Panc1 (cell line): ENCODE results near the gene ESR1. TPM values are rescaled to one million over a fixed set of nuclear protein-coding genes. Genes with fewer than 3 reads are reported as not detected.

Experiments used
- ATAC-seq: fragments of 200-7000 bp; cut with Tn5 transposase; 2 replicates; pipeline ENCODE4 v1.9.1; 2020; ENCODE audit warnings: mild to moderate bottlenecking, moderate library complexity
- BruUV-seq: library from RNA; stranded (reverse); fragments of 400-500 nt; replicated peaks from 2 replicates; lab custom pipeline; 2021; lab: Mats Ljungman, UMichigan
- CTCF ChIA-PET: fragments of 300-600 bp; sonication (Branson Sonifier 250); formaldehyde crosslinking; loops from one replicate; lab custom pipeline; 2022; ENCODE audit warnings: antibody characterized with exemption; lab: Charles Lee
- POLR2A ChIA-PET: fragments of 300-600 bp; sonication (Branson Sonifier 250); formaldehyde crosslinking; loops from one replicate; lab custom pipeline; 2022; ENCODE audit warnings: antibody characterized with exemption; lab: Charles Lee
- DNase-seq: peaks from one replicate; pipeline ENCODE4 v3.0.0-alpha.2; 2010; ENCODE audit warnings: low read depth, low spot score
- H3K27ac ChIP-seq: 2 replicates; pipeline ENCODE4 v1.5.1; 2011; ENCODE audit warnings: mild to moderate bottlenecking, low read length, inconsistent platforms
- H3K27me3 ChIP-seq: fragments of 200-500 bp; sonication (Bioruptor generic); 2 replicates; pipeline ENCODE4 v1.6.0; 2014; ENCODE audit warnings: low read length, inconsistent platforms; ENCODE audit not compliant: control insufficient read depth, insufficient read depth
- H3K36me3 ChIP-seq: fragments of 200-500 bp; sonication (Bioruptor generic); 2 replicates; pipeline ENCODE4 v1.5.1; 2014; ENCODE audit warnings: inconsistent platforms, mild to moderate bottlenecking, low read length, moderate library complexity; ENCODE audit not compliant: control insufficient read depth, insufficient read depth
- H3K4me1 ChIP-seq: 2 replicates; pipeline ENCODE4 v1.5.1; 2011; ENCODE audit warnings: inconsistent platforms, mild to moderate bottlenecking, low read length, moderate library complexity; ENCODE audit not compliant: control insufficient read depth, insufficient read depth
- H3K4me3 ChIP-seq, 2 experiments: 2 replicates each; pipeline ENCODE4 v1.5.1; 2011 to 2012; ENCODE audit warnings: low read depth in 2 of 2, low read length in 2 of 2, mild to moderate bottlenecking in 2 of 2, inconsistent platforms in 1 of 2, moderate library complexity in 1 of 2
- H3K9me3 ChIP-seq: fragments of 200-500 bp; sonication (Bioruptor generic); 2 replicates; pipeline ENCODE4 v1.5.1; 2014; ENCODE audit warnings: low read depth, mild to moderate bottlenecking, inconsistent platforms, low read length, moderate library complexity; ENCODE audit not compliant: control insufficient read depth, insufficient read depth
- CTCF ChIP-seq: fragments of 450-650 bp; IDR thresholded peaks from 2 replicates; pipeline ENCODE4 v1.5.1; 2017; ENCODE audit warnings: mild to moderate bottlenecking
- POLR2AphosphoS5 ChIP-seq: IDR thresholded peaks from 2 replicates; pipeline ENCODE4 v1.6.1; 2012; ENCODE audit warnings: mild to moderate bottlenecking, low read depth, low read length, moderate library complexity
- SIN3A ChIP-seq: IDR thresholded peaks from 2 replicates; pipeline ENCODE4 v1.6.1; 2012; ENCODE audit warnings: low read depth, mild to moderate bottlenecking, low read length, moderate library complexity, borderline replicate concordance; ENCODE audit not compliant: insufficient read depth
- TCF7L2 ChIP-seq: IDR thresholded peaks from 2 replicates; pipeline ENCODE4 v1.6.1; 2011; ENCODE audit warnings: mild to moderate bottlenecking, low read depth, low read length, inconsistent platforms
- in situ Hi-C: cut with HindIII; loops from 2 replicates; pipeline ENCODE4 v1.10.0; 2016; ENCODE audit warnings: low sequenced_read_pairs, low pct_unique_long_range_greater_than_20kb
- intact Hi-C: fragments of 100-400 bp; cut with micrococcal nuclease; formaldehyde crosslinking; loops from one replicate; pipeline ENCODE4 v1.10.0; 2022; ENCODE audit not compliant: unreplicated experiment
- total RNA-seq: library from RNA; stranded (reverse); gene quantifications from one replicate; pipeline ENCODE4 v1.2.1, GENCODE V29; 2021; ENCODE audit not compliant: unreplicated experiment
- TF ChIP-seq, protein P1 (sequence below), 2 experiments: IDR thresholded peaks; 2 replicates each; pipeline ENCODE4 v1.6.1; 2011 to 2012; ENCODE audit warnings: low read depth in 2 of 2, control low read depth in 1 of 2, low read length in 1 of 2, mild to moderate bottlenecking in 1 of 2, moderate library complexity in 1 of 2; ENCODE audit not compliant: insufficient read depth in 1 of 2

ESR1 gene
- total RNA-seq, 1 experiment from 2014 or later, result 0.03 TPM

- no peak overlapping the region for H3K4me3 ChIP-seq
- H3K4me1 ChIP-seq, result no peaks in the 10 kb centered on the region
- in situ Hi-C loops (loop anchor here (25.0 kb wide), 1 partner anchor 89 kb away; no protein-coding TSS in a partner anchor), intact Hi-C loops (no loop called here)
- no TSS peak for BruUV-seq
- DNase-seq (no peak), ATAC-seq (no peak)
- no peak for TF ChIP-seq SIN3A
- TF ChIP-seq, protein P1, sequence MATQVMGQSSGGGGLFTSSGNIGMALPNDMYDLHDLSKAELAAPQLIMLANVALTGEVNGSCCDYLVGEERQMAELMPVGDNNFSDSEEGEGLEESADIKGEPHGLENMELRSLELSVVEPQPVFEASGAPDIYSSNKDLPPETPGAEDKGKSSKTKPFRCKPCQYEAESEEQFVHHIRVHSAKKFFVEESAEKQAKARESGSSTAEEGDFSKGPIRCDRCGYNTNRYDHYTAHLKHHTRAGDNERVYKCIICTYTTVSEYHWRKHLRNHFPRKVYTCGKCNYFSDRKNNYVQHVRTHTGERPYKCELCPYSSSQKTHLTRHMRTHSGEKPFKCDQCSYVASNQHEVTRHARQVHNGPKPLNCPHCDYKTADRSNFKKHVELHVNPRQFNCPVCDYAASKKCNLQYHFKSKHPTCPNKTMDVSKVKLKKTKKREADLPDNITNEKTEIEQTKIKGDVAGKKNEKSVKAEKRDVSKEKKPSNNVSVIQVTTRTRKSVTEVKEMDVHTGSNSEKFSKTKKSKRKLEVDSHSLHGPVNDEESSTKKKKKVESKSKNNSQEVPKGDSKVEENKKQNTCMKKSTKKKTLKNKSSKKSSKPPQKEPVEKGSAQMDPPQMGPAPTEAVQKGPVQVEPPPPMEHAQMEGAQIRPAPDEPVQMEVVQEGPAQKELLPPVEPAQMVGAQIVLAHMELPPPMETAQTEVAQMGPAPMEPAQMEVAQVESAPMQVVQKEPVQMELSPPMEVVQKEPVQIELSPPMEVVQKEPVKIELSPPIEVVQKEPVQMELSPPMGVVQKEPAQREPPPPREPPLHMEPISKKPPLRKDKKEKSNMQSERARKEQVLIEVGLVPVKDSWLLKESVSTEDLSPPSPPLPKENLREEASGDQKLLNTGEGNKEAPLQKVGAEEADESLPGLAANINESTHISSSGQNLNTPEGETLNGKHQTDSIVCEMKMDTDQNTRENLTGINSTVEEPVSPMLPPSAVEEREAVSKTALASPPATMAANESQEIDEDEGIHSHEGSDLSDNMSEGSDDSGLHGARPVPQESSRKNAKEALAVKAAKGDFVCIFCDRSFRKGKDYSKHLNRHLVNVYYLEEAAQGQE (IDR thresholded peaks at IDR 0.05; ENCODE audit: insufficient read depth in 1 of 2, low read depth in 2 of 2, low read length in 1 of 2), result no peak
- TF ChIP-seq TCF7L2, result no peak
- no peak for TF ChIP-seq CTCF
- no peak for TF ChIP-seq POLR2AphosphoS5
- no peak overlapping the region for H3K27ac ChIP-seq
- POLR2A ChIA-PET, result no interaction called here
- no peaks in the 10 kb centered on the region for H3K36me3 ChIP-seq
- H3K9me3 ChIP-seq, result no peaks in the 10 kb centered on the region
- H3K27me3 ChIP-seq, result no peaks in the 10 kb centered on the region
- CTCF ChIA-PET, result no interaction called here
These were observed 191.3 kb downstream of the ESR1 start for GRCh38 chr6:151998784-151999183.

DNA sequence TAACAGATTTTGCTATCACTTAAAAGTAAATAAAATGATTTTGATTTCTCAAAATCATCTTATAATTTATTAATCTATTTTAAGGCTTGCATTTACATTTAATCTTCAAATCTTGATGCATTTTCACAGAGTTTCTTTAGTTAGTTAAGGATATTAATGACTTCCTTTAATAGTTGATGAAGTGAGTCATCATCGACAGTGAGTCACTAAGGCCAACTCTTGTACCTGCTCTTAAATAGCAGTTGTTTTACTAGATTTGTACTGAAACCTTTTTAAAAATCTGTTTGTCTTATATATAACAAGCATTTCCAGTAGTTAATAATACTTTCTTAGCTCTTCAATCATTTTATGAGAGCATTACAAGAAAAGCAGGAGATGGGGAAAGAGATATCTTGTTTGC, 191.7 kb downstream of the ESR1 start:
- in situ Hi-C loops (loop anchor here (25.0 kb wide), 1 partner anchor 88 kb away; no protein-coding TSS in a partner anchor), intact Hi-C loops (no loop called here)
- Histone ChIP-seq H3K36me3 (no peaks in the 10 kb centered on the region), H3K27ac (no peak overlapping the region), H3K27me3 (no peaks in the 10 kb centered on the region), H3K9me3 (no peaks in the 10 kb centered on the region), H3K4me3 (no peak overlapping the region), H3K4me1 (no peaks in the 10 kb centered on the region)
- DNase-seq (no peak), ATAC-seq (no peak)
- no peak for TF ChIP-seq CTCF
- TF ChIP-seq, protein P1 (IDR thresholded peaks at IDR 0.05; ENCODE audit: insufficient read depth in 1 of 2, low read depth in 2 of 2, low read length in 1 of 2), result no peak
- TF ChIP-seq TCF7L2, result no peak
- no TSS peak for BruUV-seq
- POLR2A ChIA-PET, result no interaction called here
- CTCF ChIA-PET, result no interaction called here
